ENCODE results near the gene FXYD5.

Gene FXYD5

GRCh38 chr19:35120898-35121297, 33.6 kb upstream of the FXYD5 start:
- no peak for TF ChIP-seq CTCF (IDR thresholded peaks at IDR 0.05; ENCODE audit: extremely low read depth, missing control alignments)
- DNase-seq (ENCODE audit: low spot score) = no peak

GRCh38 chr19:35122687-35123551, 31.6 kb upstream of the FXYD5 start:
- no peak for TF ChIP-seq CTCF (IDR thresholded peaks at IDR 0.05; ENCODE audit: extremely low read depth, missing control alignments)
- no peak for DNase-seq (ENCODE audit: low spot score)

- no peak for TF ChIP-seq CTCF (IDR thresholded peaks at IDR 0.05; ENCODE audit: extremely low read depth, missing control alignments)
- DNase-seq (ENCODE audit: low spot score) = no peak
These were observed 31.0 kb upstream of the FXYD5 start for GRCh38 chr19:35123573-35123972.

GRCh38 chr19:35124098-35125060, 30.2 kb upstream of the FXYD5 start:
- DNase-seq (ENCODE audit: low spot score) = peak; percentile 94
- no peak for TF ChIP-seq CTCF (IDR thresholded peaks at IDR 0.05; ENCODE audit: extremely low read depth, missing control alignments)

GRCh38 chr19:35125270-35125717, 29.2 kb upstream of the FXYD5 start:
- no peak for DNase-seq (ENCODE audit: low spot score)
- no peak for TF ChIP-seq CTCF (IDR thresholded peaks at IDR 0.05; ENCODE audit: extremely low read depth, missing control alignments)

- no peak for DNase-seq (ENCODE audit: low spot score)
- TF ChIP-seq CTCF (IDR thresholded peaks at IDR 0.05; ENCODE audit: extremely low read depth, missing control alignments) = no peak
These were observed 28.5 kb upstream of the FXYD5 start for GRCh38 chr19:35125749-35126623.
